Astrocyte (in vitro differentiated cells and primary cell): ENCODE measurements around the gene CAMK2N1.

Experiments
- EZH2 ChIP-seq: IDR thresholded peaks from 2 replicates; pipeline ENCODE4 v1.6.1; 2012; ENCODE audit warnings: mild to moderate bottlenecking, low read length, inconsistent platforms; ENCODE audit not compliant: insufficient read depth
- TF ChIP-seq, protein P1 (sequence below): IDR thresholded peaks from 2 replicates; pipeline ENCODE4 v1.5.1; 2011; ENCODE audit warnings: low read depth, mild to moderate bottlenecking, inconsistent platforms, low read length, moderate library complexity; ENCODE audit not compliant: insufficient read depth

DNA sequence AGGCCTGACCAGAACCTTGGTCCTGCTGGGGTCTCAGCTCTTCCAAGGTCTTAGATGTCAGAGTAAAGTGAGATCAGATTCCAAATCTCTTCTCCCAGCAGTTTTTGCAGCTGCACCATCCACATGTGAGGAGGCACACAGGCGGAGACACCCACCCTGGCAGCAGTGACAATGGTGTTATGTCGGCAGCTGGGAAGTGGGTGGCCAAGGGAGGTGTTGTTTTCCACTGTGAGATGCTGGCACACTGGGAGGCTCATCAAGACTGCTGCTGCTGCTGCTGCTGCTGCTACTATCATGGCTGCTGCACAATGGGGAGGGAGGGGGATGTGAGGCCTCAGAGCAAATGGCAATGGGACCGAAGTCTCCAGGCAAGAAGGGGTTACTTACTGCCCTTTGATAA is 23.6 kb downstream of the CAMK2N1 start:
- TF ChIP-seq, protein P1, sequence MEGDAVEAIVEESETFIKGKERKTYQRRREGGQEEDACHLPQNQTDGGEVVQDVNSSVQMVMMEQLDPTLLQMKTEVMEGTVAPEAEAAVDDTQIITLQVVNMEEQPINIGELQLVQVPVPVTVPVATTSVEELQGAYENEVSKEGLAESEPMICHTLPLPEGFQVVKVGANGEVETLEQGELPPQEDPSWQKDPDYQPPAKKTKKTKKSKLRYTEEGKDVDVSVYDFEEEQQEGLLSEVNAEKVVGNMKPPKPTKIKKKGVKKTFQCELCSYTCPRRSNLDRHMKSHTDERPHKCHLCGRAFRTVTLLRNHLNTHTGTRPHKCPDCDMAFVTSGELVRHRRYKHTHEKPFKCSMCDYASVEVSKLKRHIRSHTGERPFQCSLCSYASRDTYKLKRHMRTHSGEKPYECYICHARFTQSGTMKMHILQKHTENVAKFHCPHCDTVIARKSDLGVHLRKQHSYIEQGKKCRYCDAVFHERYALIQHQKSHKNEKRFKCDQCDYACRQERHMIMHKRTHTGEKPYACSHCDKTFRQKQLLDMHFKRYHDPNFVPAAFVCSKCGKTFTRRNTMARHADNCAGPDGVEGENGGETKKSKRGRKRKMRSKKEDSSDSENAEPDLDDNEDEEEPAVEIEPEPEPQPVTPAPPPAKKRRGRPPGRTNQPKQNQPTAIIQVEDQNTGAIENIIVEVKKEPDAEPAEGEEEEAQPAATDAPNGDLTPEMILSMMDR = no peak
- no peak for TF ChIP-seq EZH2
